B cell (primary cell): ENCODE results near the gene NBL1.

Experiments
- CTCF ChIP-seq: fragments of 200-600 bp; IDR thresholded peaks from one replicate; pipeline ENCODE4 v1.8.0; 2022; ENCODE audit warnings: antibody characterized with exemption, mild to moderate bottlenecking
- EZH2 ChIP-seq: IDR thresholded peaks from 2 replicates; pipeline ENCODE4 v1.6.1; 2012; ENCODE audit warnings: borderline replicate concordance, low read depth, mild to moderate bottlenecking, moderate library complexity, low read length; ENCODE audit not compliant: insufficient read depth, poor library complexity, severe bottlenecking

GRCh38 chr1:19610282-19610981 is 33.7 kb upstream of the NBL1 start:
- TF ChIP-seq CTCF, result no peak
- TF ChIP-seq EZH2, result no peak
